ENCODE data around the gene FHL2.
"Not testable (repeated sequence)": the region's sequence is repeated elsewhere in the genome, so short reads cannot be mapped to it uniquely, and the experiment has no call there.

Gene FHL2

DNA sequence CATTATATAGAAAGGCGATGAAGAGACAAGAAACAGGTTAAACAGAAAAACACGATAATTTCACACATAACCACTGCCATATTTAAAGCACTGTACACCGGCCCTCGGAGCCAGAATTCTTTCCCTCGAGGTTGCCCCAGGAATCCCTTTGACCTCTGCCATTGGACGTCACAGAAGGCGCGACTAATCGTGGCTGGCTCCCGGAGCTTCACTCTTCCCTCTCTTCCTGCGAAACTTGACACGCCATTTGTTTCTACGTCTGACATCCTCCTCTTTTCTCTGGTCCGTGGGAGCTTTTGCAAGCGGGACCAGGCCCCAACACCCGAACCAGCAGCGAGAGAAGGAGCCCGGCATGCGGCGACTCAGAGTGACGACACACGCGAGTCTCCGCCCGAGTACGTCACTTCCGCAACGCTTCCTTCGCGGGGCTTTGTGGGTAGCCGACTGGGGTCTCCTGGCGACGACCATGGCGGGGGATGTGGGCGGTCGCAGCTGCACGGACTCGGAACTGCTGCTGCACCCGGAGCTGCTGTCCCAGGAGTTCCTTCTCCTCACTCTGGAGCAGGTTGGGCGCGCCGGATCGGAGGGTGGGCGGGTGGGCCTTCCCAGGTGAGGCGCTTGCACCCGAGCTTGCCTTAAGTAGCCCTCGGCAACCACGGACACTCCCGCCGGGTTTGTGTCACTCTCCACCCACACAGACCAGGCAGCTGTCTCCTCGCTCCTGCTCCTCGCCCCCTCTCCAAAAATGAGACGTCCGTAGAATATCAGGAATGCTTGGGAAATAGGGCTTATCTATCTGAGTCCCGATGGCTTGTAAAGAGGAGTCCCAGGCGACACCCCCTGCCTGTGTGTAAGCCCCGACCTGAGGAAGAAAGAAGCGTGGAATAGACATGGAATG, 61.5 kb downstream of the FHL2 start, which contains the start of gene C2orf49:
C2orf49 (plus strand) TSS at position 419 of the 898 bp plus-strand sequence; CDS start at position 467, 48 bp downstream.
- peak; percentile 56 for DNase-seq (ENCODE audit: low read depth)

DNA sequence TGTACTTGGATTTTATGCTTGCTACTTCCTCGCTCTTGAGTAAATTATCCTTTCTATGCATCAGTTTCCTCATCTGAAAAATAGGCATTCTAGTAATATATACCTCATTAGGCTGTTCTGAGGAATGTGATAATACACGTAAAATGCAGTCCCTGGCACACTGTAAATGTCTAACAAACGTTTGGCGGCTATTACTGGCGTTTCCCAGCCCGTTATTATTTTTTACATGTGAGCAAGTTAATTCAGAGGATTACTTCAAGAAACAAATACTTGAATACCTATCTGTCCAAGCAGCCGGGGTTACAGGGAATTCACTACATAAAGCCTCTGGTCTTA, 62.1 kb downstream of the FHL2 start:
- DNase-seq (ENCODE audit: low read depth): no peak

DNA sequence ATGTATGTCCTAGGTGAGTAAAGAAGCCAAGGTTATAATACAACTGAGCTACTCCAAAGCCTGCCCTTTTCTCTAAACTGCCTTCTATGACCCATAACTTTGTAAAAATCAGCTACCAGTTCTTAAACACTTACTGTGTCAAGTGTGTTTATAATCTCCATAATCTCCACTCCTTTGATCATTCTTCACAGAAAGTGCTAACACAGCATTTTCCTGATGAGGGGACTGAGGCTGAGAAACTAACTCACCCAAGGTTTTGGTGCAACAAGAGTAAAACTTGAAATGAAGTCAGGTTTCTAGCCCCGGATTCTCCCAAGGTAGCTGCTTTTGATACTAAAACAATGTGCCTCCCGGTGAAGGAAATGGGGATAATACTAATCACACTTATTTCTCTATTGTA, 63.4 kb downstream of the FHL2 start:
- no peak for DNase-seq (ENCODE audit: low read depth)

DNA sequence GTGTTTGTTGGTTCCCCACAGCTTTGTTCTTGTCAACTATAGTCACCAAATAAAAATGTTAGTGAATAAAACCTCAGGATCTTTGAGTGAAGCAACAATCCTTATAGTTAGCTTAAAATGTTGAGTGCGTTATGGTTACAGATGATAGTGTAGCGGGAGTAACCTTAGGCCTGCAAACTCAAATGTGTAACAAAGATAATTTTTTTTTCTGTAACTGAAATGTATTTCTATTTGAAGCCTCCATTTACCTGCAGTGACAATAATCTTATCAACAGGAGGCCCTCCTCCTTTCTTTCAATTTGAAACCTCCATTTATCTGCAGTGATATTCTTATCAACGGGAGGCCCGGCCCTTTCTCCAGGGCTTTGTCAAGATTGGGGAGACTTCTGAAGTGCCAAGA, 64.6 kb downstream of the FHL2 start:
- no peak for DNase-seq (ENCODE audit: low read depth)

DNA sequence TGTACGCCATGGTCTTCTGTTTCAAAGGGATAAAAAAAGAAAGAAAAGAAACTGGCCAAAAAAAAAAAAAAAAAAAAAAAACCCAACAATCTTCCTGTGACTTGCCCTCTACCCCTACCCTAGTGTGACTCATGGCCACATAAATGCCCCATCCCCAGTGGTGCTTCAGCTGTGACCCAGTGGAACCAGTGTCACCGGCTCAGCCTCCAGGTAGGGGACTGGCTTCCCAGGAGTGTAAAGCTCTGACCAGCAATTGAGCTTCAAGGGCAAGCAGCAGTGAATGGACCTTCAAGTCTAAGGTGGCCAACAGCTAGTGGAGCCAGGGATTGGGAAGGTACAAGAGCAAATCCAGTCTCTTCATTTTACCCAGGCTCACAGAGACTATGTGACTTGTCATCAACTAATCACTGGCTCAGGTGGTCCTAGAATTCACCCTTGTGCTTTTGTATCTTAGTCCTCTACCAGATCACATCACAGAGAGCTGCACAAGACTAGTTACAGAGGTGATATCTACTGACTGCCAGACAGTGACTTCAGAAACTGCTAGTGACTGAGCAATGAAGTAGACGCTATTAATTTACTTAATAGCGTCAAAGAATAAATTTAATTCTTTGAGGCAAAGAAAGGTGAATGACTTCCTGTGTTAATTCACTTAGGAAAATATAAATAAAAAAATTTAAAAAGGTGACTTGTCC, 68.0 kb downstream of the FHL2 start:
- no peak for DNase-seq (ENCODE audit: low read depth)

DNA sequence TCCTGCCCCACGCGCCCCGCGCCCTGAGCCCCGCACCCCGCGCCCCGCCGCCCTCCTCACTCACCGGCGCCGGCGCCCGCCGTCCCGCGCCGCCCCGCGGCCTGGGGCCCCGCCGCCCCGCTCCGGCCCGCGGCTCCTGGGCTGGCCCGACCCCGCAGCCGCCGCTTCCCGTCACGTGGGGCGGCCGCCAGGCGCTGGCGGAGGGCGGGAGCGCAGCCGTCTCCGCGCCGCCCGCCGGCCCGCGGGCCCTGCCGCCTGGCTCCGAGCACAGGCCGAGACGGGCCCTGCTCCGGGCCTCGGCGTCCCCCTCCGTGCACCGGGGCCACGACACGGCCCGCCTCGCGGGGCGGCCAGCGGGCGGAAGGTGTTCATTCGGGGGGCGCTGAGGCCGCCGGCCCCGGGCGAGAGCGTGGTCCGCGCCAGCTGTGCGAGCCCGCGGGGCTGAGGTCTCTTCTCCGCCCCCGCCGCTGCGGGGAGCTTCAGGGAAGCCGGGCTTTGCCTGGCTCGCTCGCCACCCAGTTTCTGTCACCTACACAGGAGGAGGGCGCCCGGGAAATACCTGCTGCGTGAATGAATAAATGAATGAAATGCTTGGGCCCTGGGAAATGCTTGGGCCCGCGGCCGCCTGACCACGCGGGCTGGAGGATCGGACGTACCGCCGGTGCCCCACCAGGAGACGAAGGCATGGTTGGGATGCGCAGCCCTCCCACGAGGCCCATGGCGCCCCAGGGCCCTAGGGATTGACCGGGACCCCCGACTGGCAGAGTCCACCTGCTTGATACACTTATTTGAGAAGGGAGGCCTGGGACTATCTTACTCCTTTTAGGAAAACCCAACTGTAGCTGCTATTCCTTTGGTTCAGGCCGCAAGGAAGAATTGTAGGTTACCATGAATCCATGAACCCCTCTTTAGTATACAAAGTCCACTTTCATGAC, 69.0 kb downstream of the FHL2 start, which contains the start of gene TGFBRAP1:
TGFBRAP1 (minus strand) TSS at position 175 of the 935 bp plus-strand sequence. CDS start 21,434 bp downstream, outside the sequence.
- DNase-seq (ENCODE audit: low read depth): no peak

DNA sequence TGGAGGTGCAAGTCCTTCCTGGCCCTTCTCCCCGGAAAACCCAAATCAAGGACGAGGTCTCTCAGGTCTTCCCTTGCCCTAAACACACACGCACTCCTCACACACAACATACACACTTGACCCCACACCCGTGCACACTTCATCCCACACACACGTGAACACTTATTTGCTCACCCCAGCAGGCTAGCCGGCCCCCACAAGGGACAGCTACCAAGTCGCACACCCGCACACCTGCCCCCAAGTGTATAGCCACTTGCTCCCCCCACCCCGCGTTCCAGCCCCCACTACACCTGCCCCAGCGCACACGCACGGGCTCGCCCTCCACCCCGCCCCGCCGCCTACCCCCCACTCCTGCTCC, 69.7 kb downstream of the FHL2 start:
- DNase-seq (ENCODE audit: low read depth): no peak

DNA sequence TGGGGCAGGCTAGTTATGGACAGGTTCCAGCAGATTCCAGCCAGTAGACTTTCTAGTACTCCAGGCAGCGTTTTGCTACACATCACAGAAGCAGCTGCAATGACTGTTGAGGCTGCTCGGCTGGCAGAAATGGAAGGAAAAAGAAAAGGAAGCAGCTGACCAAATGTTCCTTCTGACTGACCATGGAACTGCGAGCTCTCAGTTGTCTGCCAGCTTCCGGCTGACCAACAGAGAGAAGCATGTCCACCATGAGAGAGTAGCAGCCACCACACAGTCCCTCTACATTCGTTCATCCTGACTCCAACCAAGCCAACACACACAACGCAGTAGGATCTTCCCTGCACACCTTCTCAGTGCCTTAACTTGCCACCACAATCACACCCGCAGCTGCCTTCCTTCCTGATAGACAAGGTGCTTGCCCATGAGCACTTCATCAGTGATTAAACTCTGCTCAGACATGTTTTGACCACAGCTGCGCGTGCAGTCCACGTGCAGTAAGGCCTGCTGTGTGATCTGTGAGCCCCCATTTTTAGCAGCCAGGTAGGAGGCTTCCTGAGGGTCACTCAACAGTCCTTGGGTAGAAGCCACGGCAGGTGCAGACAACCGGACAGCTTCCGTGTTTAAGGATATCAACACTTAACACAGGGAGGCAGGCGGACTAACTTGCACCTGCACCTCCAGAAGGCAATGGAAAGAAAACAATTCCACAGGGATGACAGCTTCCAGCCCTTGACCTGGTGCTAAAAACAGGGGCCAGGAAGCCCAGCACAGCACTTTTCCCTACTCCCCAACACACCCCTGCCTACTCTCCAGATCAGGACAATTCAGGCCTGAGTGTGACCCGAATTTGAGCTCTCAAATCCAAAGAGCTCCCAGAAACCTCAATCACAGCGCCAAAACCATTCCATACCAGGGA, 70.3 kb downstream of the FHL2 start:
- peak; percentile 56 for DNase-seq (ENCODE audit: low read depth)

DNA sequence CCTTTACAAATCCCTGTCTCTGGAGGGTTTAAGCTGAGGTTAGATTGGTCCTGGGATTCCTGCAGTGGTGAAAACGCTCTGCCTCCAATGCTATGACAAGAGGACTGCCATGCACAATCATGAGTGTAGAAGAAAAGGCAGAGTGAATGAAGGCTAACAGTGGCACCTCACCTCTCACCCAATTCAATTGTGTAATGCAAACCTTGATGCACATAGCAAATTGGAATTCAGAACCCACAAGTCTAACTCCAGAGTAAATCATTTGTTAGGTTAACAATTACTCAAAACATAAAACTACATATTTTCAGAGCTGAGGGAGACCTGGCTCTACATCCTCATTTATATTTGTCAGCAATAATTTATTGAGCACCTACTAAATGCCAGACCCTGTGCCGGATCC, 71.2 kb downstream of the FHL2 start:
- no peak for DNase-seq (ENCODE audit: low read depth)

DNA sequence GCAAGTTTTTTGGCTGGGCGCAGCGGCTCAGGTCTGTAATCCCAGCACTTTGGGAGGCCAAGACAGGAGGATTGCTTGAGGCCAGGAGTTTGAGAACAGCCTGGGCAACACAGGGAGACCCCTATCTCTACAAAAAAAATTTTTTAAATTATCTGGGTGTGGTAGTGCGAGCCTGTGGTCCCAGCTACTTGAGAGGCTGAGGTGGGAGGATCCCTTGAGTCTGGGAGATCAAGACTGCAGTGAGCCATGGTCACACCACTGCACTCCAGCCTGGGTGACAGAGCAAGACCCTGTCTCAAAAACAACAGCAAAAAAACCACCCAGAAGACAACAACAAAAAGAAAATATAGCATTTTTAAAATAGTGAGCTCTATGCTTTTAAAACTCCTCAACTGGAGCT, 71.6 kb downstream of the FHL2 start:
- not testable (repeated sequence) for DNase-seq (ENCODE audit: low read depth)

DNA sequence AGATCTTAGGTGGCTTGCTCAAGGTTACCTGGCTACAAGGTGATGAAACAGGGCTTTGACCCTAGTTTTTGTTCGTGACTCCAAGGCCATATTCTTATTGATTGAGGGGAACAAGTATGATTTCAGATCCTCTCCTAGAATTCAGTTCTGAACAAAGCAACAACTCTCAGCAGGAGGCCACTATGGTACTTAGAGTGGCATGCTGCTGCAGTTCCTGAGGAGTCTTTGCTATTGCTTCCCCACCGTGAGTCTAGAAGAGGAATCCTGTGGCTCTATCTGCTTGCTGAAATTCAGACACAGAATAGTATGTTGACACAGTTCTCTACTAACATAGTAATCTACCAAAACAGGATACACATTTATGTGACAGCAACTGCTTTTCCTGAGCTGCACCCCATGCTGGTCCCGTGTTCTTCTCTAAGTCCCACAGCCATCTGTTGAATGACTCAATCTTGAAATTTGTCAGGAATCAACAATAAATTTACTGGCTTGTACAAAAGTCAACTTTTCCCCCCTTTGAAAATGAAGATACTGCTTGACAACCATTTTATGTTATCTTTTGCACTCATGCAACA, 73.4 kb downstream of the FHL2 start:
- DNase-seq (ENCODE audit: low read depth): no peak

DNA sequence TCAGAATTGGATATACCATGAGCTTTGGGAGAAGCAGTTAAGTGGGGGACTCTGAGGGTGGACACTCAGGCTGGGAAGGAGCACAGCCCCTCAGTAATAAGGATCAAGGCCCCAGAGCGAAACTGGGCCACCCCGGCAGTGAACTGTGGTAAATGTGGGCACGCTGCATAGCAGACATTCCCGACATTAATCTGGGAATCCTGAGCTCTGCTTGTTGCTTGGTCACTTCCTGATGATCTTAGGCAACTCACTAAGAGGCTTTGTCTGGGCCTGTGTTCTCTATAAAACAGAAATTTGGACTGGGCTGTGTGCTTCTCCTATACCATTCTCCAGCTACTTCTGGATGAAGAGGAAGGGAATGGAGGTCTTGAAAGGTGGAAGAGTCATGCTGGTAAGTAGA, 74.1 kb downstream of the FHL2 start:
- no peak for DNase-seq (ENCODE audit: low read depth)

DNA sequence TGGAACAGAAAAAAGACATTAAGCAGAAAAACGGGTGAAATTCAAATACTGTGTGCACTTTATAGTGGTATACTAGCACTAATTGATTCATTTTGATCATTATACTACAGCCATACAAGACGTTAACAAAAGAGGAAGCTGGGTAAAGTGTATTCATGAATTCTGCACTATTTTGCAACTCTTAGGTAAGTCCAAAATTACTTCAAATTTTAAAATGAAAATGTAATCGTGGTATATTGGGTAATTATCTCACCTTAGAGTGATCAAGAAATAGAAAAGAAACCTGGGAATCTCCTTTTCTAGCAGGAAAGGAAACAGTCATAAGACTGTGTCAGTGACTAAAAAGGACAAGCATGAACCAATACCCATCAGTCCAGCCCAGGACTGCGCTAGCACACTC, 74.8 kb downstream of the FHL2 start:
- DNase-seq (ENCODE audit: low read depth): no peak

DNA sequence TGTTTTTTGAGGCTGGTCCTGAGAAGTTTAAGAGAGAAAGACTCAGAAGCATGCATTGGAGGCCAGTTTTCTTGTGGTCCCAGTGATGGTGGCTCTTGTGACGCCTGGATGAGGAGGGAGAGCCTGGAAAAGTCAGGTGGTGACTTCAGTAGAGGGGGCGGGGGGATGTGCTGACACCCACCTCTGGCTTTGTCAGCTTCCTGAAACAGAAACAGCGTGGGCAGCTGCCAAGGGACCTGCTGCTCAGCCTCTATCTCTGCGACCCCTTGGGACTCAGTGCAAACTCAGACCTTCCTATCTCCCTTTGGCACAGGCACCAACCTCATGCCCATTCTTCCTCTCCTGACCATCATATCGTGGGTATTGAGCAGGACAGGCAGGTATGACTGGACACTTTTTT, 75.7 kb downstream of the FHL2 start:
- no peak for DNase-seq (ENCODE audit: low read depth)

DNA sequence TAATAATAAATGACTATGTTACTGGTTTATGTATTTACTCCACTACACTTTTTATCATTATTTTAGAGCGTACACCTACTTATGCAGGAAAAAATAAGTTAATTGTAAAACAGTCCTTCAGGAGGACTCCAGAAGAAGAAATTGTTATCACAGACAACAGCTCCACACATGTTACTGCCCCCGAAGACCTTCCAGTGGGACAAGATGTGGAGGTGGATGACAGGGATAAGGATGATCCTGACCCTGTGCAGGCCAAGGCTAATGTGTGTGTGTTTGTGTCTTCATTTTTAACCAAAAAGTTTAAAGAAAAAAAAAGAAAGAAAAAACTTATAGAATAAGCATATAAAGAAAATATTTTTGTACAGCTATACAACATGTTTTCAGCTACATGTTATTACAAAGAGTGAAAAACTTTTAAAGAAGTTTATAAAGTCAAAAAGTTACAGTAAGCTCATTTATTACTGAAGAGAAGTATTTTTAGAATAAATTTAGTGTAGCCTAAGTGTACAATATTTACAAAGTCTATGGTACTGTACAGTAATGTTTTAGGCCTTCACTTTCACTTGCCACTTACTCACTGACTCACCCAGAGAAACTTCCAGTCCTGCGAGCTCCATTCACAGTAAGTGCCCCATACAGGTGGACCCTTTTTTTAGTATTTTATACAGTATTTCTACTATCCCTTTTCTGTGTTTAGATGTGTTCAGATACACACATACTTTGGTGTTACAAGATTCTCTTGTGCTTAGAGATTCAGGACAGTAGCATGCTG, 76.8 kb downstream of the FHL2 start:
- no peak for DNase-seq (ENCODE audit: low read depth)

DNA sequence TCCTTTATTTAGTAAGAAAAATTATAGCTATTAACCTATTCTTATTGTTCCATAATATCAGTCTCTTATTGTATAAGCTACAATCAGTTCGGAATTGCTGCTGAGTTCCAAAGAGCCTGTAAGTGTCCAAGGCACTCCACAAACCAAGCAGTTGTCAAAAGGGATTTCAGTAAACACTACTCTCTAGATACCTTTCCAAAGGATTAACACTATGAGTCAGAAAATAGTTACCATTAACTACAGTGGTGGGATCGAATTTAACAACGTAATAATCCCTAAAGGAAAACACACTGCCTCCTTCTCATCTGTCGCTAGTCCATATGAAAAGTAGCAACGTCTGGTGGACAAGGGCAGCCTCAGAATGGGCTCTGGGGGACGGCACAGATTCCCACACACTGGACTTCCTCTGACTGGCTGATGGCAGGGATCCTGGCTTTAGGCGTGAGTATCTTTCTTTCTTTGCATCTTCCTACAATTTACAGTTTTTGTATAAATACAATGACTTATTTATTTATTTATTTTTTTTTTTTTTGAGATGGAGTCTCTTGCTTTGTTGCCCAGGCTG, 78.1 kb downstream of the FHL2 start:
- no peak for DNase-seq (ENCODE audit: low read depth)

DNA sequence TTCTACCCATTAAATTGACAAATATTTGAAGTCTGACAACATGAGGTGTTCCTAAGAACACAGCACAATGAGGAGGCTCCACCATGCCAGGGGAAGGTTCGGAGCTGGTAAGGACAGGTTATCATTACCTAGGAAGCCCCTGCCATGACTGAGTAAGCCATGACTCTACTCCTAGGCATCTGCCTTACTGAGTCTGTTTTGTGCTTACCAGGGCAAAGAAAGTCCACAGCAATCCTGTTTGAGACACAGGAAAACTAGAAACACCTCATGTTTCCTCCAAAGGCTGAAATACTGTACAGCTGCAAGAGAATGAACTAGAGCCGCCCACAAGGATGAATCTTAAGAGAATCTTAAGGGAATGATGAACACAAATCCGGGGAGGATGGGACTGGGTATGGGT, 80.9 kb downstream of the FHL2 start:
- no peak for DNase-seq (ENCODE audit: low read depth)

DNA sequence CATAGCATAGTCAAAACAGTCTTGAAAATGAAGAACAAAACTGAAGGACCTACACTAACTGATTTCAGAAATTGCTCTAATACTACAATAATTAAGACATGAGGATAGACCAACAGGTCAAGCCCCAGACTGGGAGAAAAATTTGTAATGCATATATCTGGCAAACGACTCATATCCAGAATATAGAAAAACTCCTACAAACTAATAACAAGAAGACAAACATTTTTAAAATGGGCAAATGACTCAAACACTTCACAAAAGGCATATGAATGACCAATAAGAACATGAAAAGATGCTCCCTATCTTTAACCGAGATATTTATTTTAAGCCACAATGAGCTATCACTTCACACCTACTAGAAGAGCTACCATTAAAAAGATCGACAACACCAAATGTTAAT, 83.5 kb downstream of the FHL2 start:
- DNase-seq (ENCODE audit: low read depth): no peak

DNA sequence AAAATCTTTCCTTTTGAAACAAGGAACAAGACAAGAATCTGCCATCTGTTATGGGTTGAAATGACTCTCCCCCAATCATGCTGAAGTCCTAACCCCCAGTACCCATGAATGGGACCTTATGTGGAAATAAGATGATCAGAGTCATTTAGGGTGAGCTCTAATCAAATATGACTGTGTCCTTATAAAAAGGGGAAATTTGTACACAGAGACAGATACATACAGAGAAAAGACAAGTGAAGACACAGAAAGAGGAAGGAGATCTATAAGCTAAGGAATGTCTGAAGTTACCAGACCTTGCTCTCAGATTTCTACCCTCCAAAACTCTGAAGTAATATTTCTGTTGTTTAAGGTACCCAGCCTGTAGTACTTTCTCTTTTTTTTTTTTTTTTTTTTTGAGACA, 85.0 kb downstream of the FHL2 start:
- no peak for DNase-seq (ENCODE audit: low read depth)

Data from CMK (cell line).